HG03565 (cell line): ENCODE data around the gene NPB.

Experiments
- ATAC-seq: cut with Tn5 transposase; IDR thresholded peaks from one replicate; pipeline ENCODE4 v1.9.1; 2021; ENCODE audit warnings: mild to moderate bottlenecking, moderate library complexity; ENCODE audit not compliant: unreplicated experiment

NPB gene

GRCh38 chr17:81902023-81902652, at the start of gene NPB:
Gene NPB, plus strand, starts transcription at chr17:81902238. Its CDS starts 40 bp downstream, at chr17:81902278.
- ATAC-seq: no peak

- no peak for ATAC-seq
Measured at GRCh38 chr17:81854974-81855774, 46.9 kb upstream of the NPB start.

- no peak for ATAC-seq
Measured at GRCh38 chr17:81858170-81858966, 43.7 kb upstream of the NPB start.

- ATAC-seq: no peak
Measured at GRCh38 chr17:81858967-81859905, 42.8 kb upstream of the NPB start.

GRCh38 chr17:81859906-81860755, 41.9 kb upstream of the NPB start, which contains the start of gene P4HB:
Gene P4HB, minus strand, starts transcription at chr17:81860535. Its CDS starts 64 bp downstream, at chr17:81860471.
- no peak for ATAC-seq

GRCh38 chr17:81860756-81861568, 41.1 kb upstream of the NPB start:
- peak; percentile 72 for ATAC-seq

- no peak for ATAC-seq
Measured at GRCh38 chr17:81863123-81863675, 38.8 kb upstream of the NPB start.

GRCh38 chr17:81863833-81864768, 37.9 kb upstream of the NPB start:
- ATAC-seq: no peak

GRCh38 chr17:81865358-81865732, 36.7 kb upstream of the NPB start:
- no peak for ATAC-seq

- ATAC-seq: no peak
Measured at GRCh38 chr17:81865733-81866439, 36.2 kb upstream of the NPB start.

GRCh38 chr17:81866440-81867169, 35.4 kb upstream of the NPB start:
- ATAC-seq: no peak

- ATAC-seq: no peak
Measured at GRCh38 chr17:81867170-81867990, 34.7 kb upstream of the NPB start.

GRCh38 chr17:81867991-81868673, 33.9 kb upstream of the NPB start:
- no peak for ATAC-seq

GRCh38 chr17:81868674-81869220, 33.3 kb upstream of the NPB start:
- ATAC-seq: no peak
